NCI-H345 treated with DMSO at 0.1 percent for 48 hours (cell line): ENCODE results near the gene TTLL12.

Experiments used
- DNase-seq: peaks from one replicate; lab custom pipeline; 2025; ENCODE audit not compliant: unreplicated experiment; lab: John Stamatoyannopoulos, UW

The TTLL12 gene

DNA sequence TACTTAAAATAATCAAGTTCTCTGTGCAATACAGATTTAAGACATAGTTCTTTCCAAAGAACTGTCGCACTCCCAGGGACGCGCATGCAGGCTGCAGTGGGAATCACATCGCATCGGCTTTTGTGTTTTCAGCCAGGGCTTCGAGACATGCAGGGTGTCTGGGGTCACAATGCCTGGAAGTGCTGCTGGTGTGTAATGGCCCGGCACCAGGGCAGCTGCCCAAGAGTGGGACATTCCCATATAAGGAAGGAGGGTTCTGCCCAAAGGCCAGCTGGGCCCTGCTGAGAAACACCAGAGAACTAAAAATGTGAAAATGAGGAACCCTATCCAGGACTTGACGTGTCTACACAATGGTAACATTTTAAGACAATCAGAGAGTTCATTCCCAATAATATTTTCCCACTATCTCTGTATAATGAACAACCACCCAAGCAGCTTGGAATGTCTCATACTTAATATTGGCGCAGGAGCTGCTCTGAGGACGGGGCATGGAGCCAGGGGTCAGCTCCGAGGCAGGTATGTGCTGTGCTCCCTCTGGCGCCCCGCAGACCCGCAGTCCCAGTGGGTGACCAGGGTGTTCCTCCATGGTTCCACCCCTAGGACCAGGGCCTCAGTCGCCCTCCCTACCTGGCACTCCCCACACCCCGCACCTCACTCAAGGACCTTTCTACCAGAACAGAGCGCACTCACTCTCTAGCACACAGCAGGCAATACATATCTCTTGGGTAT is 55.0 kb downstream of the TTLL12 start:
- DNase-seq: no peak

- DNase-seq: peak; percentile 88
Observed at GRCh38 chr22:43129426-43130425, 57.2 kb downstream of the TTLL12 start.

- peak; percentile 88 for DNase-seq
Observed at GRCh38 chr22:43128928-43129424, 58.0 kb downstream of the TTLL12 start.

- no peak for DNase-seq
Observed at GRCh38 chr22:43128116-43128515, 58.8 kb downstream of the TTLL12 start.

- DNase-seq: no peak
Observed at GRCh38 chr22:43127166-43127908, 59.6 kb downstream of the TTLL12 start.

DNA sequence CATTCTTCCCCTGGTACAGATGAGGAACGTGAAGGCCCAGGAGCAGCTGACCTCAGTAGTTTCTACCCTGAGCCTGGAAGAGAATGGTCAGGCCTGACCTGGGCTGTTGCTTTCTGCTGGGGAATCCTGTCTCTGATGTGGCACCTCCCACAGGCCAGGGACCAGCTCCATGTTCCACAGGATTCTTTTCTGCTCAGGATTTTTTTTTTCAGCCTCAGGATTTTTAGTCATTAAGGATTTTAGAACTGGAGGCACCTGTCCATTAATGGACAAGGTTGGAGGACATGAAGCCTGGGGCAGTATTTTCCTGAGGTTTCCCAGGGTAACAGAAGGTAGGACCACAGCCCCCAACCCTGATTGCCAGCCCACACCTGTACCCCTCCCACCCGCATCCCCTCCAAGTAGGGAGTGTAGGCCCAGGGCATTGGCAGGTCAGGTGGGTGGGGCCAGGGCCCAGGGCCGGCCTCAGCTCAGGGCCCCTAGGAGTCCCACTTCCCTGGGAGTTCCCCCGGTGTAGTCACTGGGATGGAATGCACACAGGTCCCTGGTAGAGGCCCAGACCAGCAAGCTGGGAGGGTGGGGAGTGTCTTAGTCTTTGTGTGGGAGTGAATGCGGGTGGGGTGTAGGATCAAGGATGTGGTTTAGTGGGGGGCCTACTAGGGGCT is 60.3 kb downstream of the TTLL12 start:
- DNase-seq: no peak

- DNase-seq: peak; percentile 10
Observed at GRCh38 chr22:43118953-43119458, 67.9 kb downstream of the TTLL12 start.

GRCh38 chr22:43118024-43118849 is 68.7 kb downstream of the TTLL12 start:
- DNase-seq: no peak

GRCh38 chr22:43116932-43117331 is 70.0 kb downstream of the TTLL12 start:
- no peak for DNase-seq
